GM12878 (cell line): ENCODE data around the gene CDK5R1. TPM values are rescaled to one million over a fixed set of nuclear protein-coding genes. Genes with fewer than 3 reads are reported as not detected.

Source experiments
- ATF7 ChIP-seq: fragments of 450-650 bp; IDR thresholded peaks from 2 replicates; pipeline ENCODE4 v1.6.1; 2016; ENCODE audit warnings: low read depth, mild to moderate bottlenecking
- BACH1 ChIP-seq: fragments of 450-650 bp; IDR thresholded peaks from 2 replicates; pipeline ENCODE4 v1.6.1; 2017; ENCODE audit warnings: mild to moderate bottlenecking, borderline replicate concordance
- CUX1 ChIP-seq: IDR thresholded peaks from 2 replicates; pipeline ENCODE4 v1.6.1; 2012; ENCODE audit warnings: improper control_type of control experiment, low read depth, low read length; ENCODE audit not compliant: insufficient replicate concordance
- GABPA ChIP-seq: IDR thresholded peaks from 2 replicates; pipeline ENCODE4 v1.6.1; 2014; ENCODE audit warnings: antibody characterized with exemption, low read depth, mild to moderate bottlenecking, inconsistent platforms
- HDGF ChIP-seq: fragments of 450-650 bp; IDR thresholded peaks from 2 replicates; pipeline ENCODE4 v1.6.1; 2016; ENCODE audit warnings: antibody characterized with exemption
- MYC ChIP-seq: IDR thresholded peaks from 2 replicates; pipeline ENCODE4 v1.6.1; 2011; ENCODE audit warnings: mild to moderate bottlenecking, low read length, moderate library complexity, inconsistent platforms; ENCODE audit not compliant: insufficient read depth, insufficient replicate concordance, insufficient read length, severe bottlenecking
- NFYA ChIP-seq: IDR thresholded peaks from 2 replicates; pipeline ENCODE4 v1.6.1; 2011; ENCODE audit warnings: low read depth, mild to moderate bottlenecking, low read length, improper control_type of control experiment, borderline replicate concordance
- POLR2A ChIP-seq: IDR thresholded peaks from 2 replicates; pipeline ENCODE4 v1.6.1; 2011; ENCODE audit warnings: low read depth, mild to moderate bottlenecking, low read length
- POU2F2 ChIP-seq: IDR thresholded peaks from 3 replicates; pipeline ENCODE4 v1.6.1; 2011; ENCODE audit warnings: low read depth, mild to moderate bottlenecking, low read length, borderline replicate concordance
- RAD21 ChIP-seq: IDR thresholded peaks from 2 replicates; pipeline ENCODE4 v1.6.1; 2011; ENCODE audit warnings: mild to moderate bottlenecking, low read depth, low read length, moderate library complexity; ENCODE audit not compliant: insufficient read depth
- STAT3 ChIP-seq: IDR thresholded peaks from 2 replicates; pipeline ENCODE4 v1.6.1; 2011; ENCODE audit warnings: low read depth, low read length, improper control_type of control experiment
- TARDBP ChIP-seq: IDR thresholded peaks from 2 replicates; pipeline ENCODE4 v1.6.1; 2016; ENCODE audit warnings: borderline replicate concordance
- TCF3 ChIP-seq: IDR thresholded peaks from 2 replicates; pipeline ENCODE4 v1.6.1; 2012; ENCODE audit warnings: low read depth, mild to moderate bottlenecking, low read length, borderline replicate concordance; ENCODE audit not compliant: insufficient read depth
- polyA plus RNA-seq, 11 experiments: library from polyadenylated mRNA; depleted of rRNA in 4 of 11; unstranded in 6 of 11; stranded (reverse) in 5 of 11; fragments of >200 nt; fragmentation: Nextera tagmentation in 4 of 11; fragmentation: Illumina TruSeq in 1 of 11; extraction: Ambion mirVana in 4 of 11; extraction: Trizol in 1 of 11; gene quantifications; 1 replicate in 1 of 11; 2 replicates in 10 of 11; pipeline versions ENCODE4 v1.2.1 to v1.2.3, GENCODE V29; 2011 to 2016; ENCODE audit warnings: inconsistent platforms in 2 of 11, missing spikeins in 2 of 11, low read depth in 1 of 11
- total RNA-seq, 4 experiments: library from RNA; depleted of rRNA in 3 of 4; stranded (reverse); fragments of >200 nt in 3 of 4; fragmentation: Illumina TruSeq in 1 of 4; extraction: Trizol in 1 of 4; gene quantifications; 2 replicates each; pipeline versions ENCODE4 v1.2.1 to v1.2.3, GENCODE V29; 2013 to 2021
- TF ChIP-seq, protein P1 (sequence below): fragments of 450-650 bp; IDR thresholded peaks from 2 replicates; pipeline ENCODE4 v1.6.1; 2016; ENCODE audit warnings: mild to moderate bottlenecking
- TF ChIP-seq, protein P2 (sequence below): fragments of 450-650 bp; IDR thresholded peaks from 2 replicates; pipeline ENCODE4 v1.6.1; 2018; ENCODE audit warnings: mild to moderate bottlenecking, low read depth, moderate library complexity; ENCODE audit not compliant: partially characterized antibody
- TF ChIP-seq, protein P3 (sequence below): fragments of 150-350 bp; IDR thresholded peaks from 2 replicates; pipeline ENCODE4 v1.6.1; 2014; ENCODE audit warnings: mild to moderate bottlenecking, low read depth, low read length

Gene CDK5R1
- total and polyA plus RNA-seq, 10 of the 15 experiments (the other 5 are each of a cell fraction or from before 2014, with no cell fraction given): 1.1 to 28.3 (median 12.2) TPM

- TF ChIP-seq, protein P1, sequence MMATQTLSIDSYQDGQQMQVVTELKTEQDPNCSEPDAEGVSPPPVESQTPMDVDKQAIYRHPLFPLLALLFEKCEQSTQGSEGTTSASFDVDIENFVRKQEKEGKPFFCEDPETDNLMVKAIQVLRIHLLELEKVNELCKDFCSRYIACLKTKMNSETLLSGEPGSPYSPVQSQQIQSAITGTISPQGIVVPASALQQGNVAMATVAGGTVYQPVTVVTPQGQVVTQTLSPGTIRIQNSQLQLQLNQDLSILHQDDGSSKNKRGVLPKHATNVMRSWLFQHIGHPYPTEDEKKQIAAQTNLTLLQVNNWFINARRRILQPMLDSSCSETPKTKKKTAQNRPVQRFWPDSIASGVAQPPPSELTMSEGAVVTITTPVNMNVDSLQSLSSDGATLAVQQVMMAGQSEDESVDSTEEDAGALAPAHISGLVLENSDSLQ: peak; percentile 35; the same call in 1 of the 2 replicates
- peak; percentile 88 for TF ChIP-seq POLR2A
- peak; percentile 50; the same call in 1 of the 2 replicates for TF ChIP-seq GABPA
- TF ChIP-seq RAD21: no peak
- TF ChIP-seq STAT3: no peak
- no peak for TF ChIP-seq NFYA
- no peak for TF ChIP-seq TCF3
- no peak for TF ChIP-seq MYC
- TF ChIP-seq TARDBP: no peak
- peak; percentile 92 for TF ChIP-seq ATF7
- TF ChIP-seq BACH1: no peak; the same call in 1 of the 2 replicates
- TF ChIP-seq CUX1: no peak
- TF ChIP-seq, protein P2, sequence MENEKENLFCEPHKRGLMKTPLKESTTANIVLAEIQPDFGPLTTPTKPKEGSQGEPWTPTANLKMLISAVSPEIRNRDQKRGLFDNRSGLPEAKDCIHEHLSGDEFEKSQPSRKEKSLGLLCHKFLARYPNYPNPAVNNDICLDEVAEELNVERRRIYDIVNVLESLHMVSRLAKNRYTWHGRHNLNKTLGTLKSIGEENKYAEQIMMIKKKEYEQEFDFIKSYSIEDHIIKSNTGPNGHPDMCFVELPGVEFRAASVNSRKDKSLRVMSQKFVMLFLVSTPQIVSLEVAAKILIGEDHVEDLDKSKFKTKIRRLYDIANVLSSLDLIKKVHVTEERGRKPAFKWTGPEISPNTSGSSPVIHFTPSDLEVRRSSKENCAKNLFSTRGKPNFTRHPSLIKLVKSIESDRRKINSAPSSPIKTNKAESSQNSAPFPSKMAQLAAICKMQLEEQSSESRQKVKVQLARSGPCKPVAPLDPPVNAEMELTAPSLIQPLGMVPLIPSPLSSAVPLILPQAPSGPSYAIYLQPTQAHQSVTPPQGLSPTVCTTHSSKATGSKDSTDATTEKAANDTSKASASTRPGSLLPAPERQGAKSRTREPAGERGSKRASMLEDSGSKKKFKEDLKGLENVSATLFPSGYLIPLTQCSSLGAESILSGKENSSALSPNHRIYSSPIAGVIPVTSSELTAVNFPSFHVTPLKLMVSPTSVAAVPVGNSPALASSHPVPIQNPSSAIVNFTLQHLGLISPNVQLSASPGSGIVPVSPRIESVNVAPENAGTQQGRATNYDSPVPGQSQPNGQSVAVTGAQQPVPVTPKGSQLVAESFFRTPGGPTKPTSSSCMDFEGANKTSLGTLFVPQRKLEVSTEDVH: no peak
- TF ChIP-seq, protein P3, sequence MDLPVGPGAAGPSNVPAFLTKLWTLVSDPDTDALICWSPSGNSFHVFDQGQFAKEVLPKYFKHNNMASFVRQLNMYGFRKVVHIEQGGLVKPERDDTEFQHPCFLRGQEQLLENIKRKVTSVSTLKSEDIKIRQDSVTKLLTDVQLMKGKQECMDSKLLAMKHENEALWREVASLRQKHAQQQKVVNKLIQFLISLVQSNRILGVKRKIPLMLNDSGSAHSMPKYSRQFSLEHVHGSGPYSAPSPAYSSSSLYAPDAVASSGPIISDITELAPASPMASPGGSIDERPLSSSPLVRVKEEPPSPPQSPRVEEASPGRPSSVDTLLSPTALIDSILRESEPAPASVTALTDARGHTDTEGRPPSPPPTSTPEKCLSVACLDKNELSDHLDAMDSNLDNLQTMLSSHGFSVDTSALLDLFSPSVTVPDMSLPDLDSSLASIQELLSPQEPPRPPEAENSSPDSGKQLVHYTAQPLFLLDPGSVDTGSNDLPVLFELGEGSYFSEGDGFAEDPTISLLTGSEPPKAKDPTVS: no peak
- peak; percentile 86; the same call in 1 of the 3 replicates for TF ChIP-seq POU2F2
- TF ChIP-seq HDGF: peak; percentile 65; the same call in 1 of the 2 replicates
These were observed 33.4 kb downstream of the CDK5R1 start (continued) for GRCh38 chr17:32520104-32520701.
